Neural cell (in vitro differentiated cells): ENCODE results near the gene FHOD3. TPM values are rescaled to one million over a fixed set of nuclear protein-coding genes. Genes with fewer than 3 reads are reported as not detected.

Experiments
- H2AFZ ChIP-seq: fragments of 200-600, 300-800 bp; sonication (generic), shearing (Covaris generic); 2 replicates; pipeline ENCODE4 v1.6.0; 2014; ENCODE audit warnings: low read depth, mild to moderate bottlenecking, antibody characterized with exemption, low read length, moderate library complexity
- H3F3A ChIP-seq: fragments of 200-600 bp; shearing (Covaris generic); 2 replicates; pipeline ENCODE4 v1.6.1; 2016; ENCODE audit warnings: mild to moderate bottlenecking, moderate library complexity, mixed read lengths, antibody characterized with exemption, low read length; ENCODE audit not compliant: insufficient read depth, poor library complexity, severe bottlenecking
- H3K27ac ChIP-seq: fragments of 200-600, 300-800 bp; sonication (generic), shearing (Covaris generic); 2 replicates; pipeline ENCODE4 v1.5.1; 2014; ENCODE audit warnings: mild to moderate bottlenecking, low read length, moderate library complexity
- H3K27me3 ChIP-seq: fragments of 300-800, 200-600 bp; sonication (generic), shearing (Covaris generic); 2 replicates; pipeline ENCODE4 v1.6.0; 2014; ENCODE audit warnings: mild to moderate bottlenecking, low read depth, low read length, moderate library complexity; ENCODE audit not compliant: insufficient read depth
- H3K36me3 ChIP-seq: fragments of 300-800, 200-600 bp; sonication (generic), shearing (Covaris generic); 2 replicates; pipeline ENCODE4 v1.5.1; 2014; ENCODE audit warnings: mild to moderate bottlenecking, antibody characterized with exemption, low read length, moderate library complexity; ENCODE audit not compliant: insufficient read depth
- H3K4me2 ChIP-seq: fragments of 300-800, 200-600 bp; sonication (generic), shearing (Covaris generic); 2 replicates; pipeline ENCODE4 v1.6.0; 2014; ENCODE audit warnings: mild to moderate bottlenecking, low read length
- H3K4me3 ChIP-seq: fragments of 300-800, 200-600 bp; sonication (generic), shearing (Covaris generic); 2 replicates; pipeline ENCODE4 v1.5.1; 2014; ENCODE audit warnings: mild to moderate bottlenecking, low read length, moderate library complexity
- H3K79me2 ChIP-seq: fragments of 200-600 bp; shearing (Covaris generic); replicated peaks from 2 replicates; pipeline ENCODE4 v1.6.0; 2014; ENCODE audit warnings: mild to moderate bottlenecking, low read length, moderate library complexity; ENCODE audit not compliant: insufficient read depth
- H3K9ac ChIP-seq: fragments of 300-800, 200-600 bp; sonication (generic), shearing (Covaris generic); 2 replicates; pipeline ENCODE4 v1.6.1; 2016; ENCODE audit warnings: mild to moderate bottlenecking, low read length, mixed read lengths
- H3K9me2 ChIP-seq: fragments of 200-600 bp; shearing (Covaris generic); 2 replicates; pipeline ENCODE4 v1.6.1; 2016; ENCODE audit warnings: mild to moderate bottlenecking, low read length, mixed read lengths; ENCODE audit not compliant: insufficient read depth
- H3K9me3 ChIP-seq: fragments of 200-600, 300-800 bp; sonication (generic), shearing (Covaris generic); 2 replicates; pipeline ENCODE4 v1.6.1; 2016; ENCODE audit warnings: mild to moderate bottlenecking, mixed run types, low read length, moderate library complexity, mixed read lengths
- H4K20me1 ChIP-seq: fragments of 200-600 bp; shearing (Covaris generic); 2 replicates; pipeline ENCODE4 v1.6.1; 2016; ENCODE audit warnings: mild to moderate bottlenecking, mixed run types; ENCODE audit not compliant: insufficient read depth
- CTCF ChIP-seq: fragments of 450-650 bp; IDR thresholded peaks from 2 replicates; pipeline ENCODE4 v1.5.1; 2014; ENCODE audit warnings: antibody characterized with exemption, mild to moderate bottlenecking, moderate library complexity; ENCODE audit not compliant: poor library complexity, severe bottlenecking
- EP300 ChIP-seq: fragments of 450-650 bp; conservative IDR thresholded peaks from 2 replicates; pipeline ENCODE4 v1.6.1; 2014; ENCODE audit warnings: antibody characterized with exemption, mild to moderate bottlenecking, moderate library complexity; ENCODE audit not compliant: poor library complexity, severe bottlenecking
- EZH2 ChIP-seq: fragments of 200-600, 300-800 bp; shearing (Covaris generic), sonication (generic); IDR thresholded peaks from 2 replicates; pipeline ENCODE4 v1.6.1; 2014; ENCODE audit warnings: antibody characterized with exemption, low read length, borderline replicate concordance, mild to moderate bottlenecking; ENCODE audit not compliant: insufficient read depth, poor library complexity, severe bottlenecking
- MXI1 ChIP-seq: fragments of 450-650 bp; conservative IDR thresholded peaks from 2 replicates; pipeline ENCODE4 v1.6.1; 2014; ENCODE audit warnings: antibody characterized with exemption, mild to moderate bottlenecking; ENCODE audit not compliant: poor library complexity, severe bottlenecking
- POLR2AphosphoS5 ChIP-seq: IDR thresholded peaks from 2 replicates; pipeline ENCODE4 v1.6.1; 2012
- RAD21 ChIP-seq: fragments of 450-650 bp; conservative IDR thresholded peaks from 2 replicates; pipeline ENCODE4 v1.6.1; 2014; ENCODE audit warnings: antibody characterized with exemption, mild to moderate bottlenecking, moderate library complexity
- SMC3 ChIP-seq: fragments of 450-650 bp; conservative IDR thresholded peaks from 2 replicates; pipeline ENCODE4 v1.6.1; 2014; ENCODE audit warnings: antibody characterized with exemption, mild to moderate bottlenecking, moderate library complexity; ENCODE audit not compliant: poor library complexity
- TAF1 ChIP-seq: IDR thresholded peaks from 2 replicates; pipeline ENCODE4 v1.6.1; 2012; ENCODE audit warnings: low read depth
- polyA plus RNA-seq: library from polyadenylated mRNA; depleted of rRNA; stranded (reverse); fragments of >200 nt; gene quantifications from 2 replicates; pipeline ENCODE4 v1.2.3, GENCODE V29; 2014
- TF ChIP-seq, protein P1 (sequence below): IDR thresholded peaks from 2 replicates; pipeline ENCODE4 v1.6.1; 2012; ENCODE audit warnings: borderline replicate concordance

The FHOD3 gene
- polyA plus RNA-seq, 1 donor from 2014 or later = 19.4 TPM

- no peak overlapping the region for H3K4me2 ChIP-seq
- no peaks in the 10 kb centered on the region for H3K27me3 ChIP-seq
- no peaks in the 10 kb centered on the region for H3K36me3 ChIP-seq
- no peaks in the 10 kb centered on the region for H3F3A ChIP-seq
- H3K79me2 ChIP-seq = no peaks in the 10 kb centered on the region
- TF ChIP-seq, protein P1, sequence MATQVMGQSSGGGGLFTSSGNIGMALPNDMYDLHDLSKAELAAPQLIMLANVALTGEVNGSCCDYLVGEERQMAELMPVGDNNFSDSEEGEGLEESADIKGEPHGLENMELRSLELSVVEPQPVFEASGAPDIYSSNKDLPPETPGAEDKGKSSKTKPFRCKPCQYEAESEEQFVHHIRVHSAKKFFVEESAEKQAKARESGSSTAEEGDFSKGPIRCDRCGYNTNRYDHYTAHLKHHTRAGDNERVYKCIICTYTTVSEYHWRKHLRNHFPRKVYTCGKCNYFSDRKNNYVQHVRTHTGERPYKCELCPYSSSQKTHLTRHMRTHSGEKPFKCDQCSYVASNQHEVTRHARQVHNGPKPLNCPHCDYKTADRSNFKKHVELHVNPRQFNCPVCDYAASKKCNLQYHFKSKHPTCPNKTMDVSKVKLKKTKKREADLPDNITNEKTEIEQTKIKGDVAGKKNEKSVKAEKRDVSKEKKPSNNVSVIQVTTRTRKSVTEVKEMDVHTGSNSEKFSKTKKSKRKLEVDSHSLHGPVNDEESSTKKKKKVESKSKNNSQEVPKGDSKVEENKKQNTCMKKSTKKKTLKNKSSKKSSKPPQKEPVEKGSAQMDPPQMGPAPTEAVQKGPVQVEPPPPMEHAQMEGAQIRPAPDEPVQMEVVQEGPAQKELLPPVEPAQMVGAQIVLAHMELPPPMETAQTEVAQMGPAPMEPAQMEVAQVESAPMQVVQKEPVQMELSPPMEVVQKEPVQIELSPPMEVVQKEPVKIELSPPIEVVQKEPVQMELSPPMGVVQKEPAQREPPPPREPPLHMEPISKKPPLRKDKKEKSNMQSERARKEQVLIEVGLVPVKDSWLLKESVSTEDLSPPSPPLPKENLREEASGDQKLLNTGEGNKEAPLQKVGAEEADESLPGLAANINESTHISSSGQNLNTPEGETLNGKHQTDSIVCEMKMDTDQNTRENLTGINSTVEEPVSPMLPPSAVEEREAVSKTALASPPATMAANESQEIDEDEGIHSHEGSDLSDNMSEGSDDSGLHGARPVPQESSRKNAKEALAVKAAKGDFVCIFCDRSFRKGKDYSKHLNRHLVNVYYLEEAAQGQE = no peak
- TF ChIP-seq MXI1 (no peak), EZH2 (no peak), TAF1 (no peak), SMC3 (no peak), CTCF (no peak), EP300 (no peak), RAD21 (no peak), POLR2AphosphoS5 (no peak)
- H3K4me3 ChIP-seq = no peak overlapping the region
- H2AFZ ChIP-seq = no peak overlapping the region
- no peaks in the 10 kb centered on the region for H4K20me1 ChIP-seq
- no peak overlapping the region for H3K9ac ChIP-seq
- no peaks in the 10 kb centered on the region for H3K9me3 ChIP-seq
- no peak overlapping the region for H3K27ac ChIP-seq
- no peaks in the 10 kb centered on the region for H3K9me2 ChIP-seq
Observed at GRCh38 chr18:36525913-36526312, 228.4 kb downstream of the FHOD3 start.

DNA sequence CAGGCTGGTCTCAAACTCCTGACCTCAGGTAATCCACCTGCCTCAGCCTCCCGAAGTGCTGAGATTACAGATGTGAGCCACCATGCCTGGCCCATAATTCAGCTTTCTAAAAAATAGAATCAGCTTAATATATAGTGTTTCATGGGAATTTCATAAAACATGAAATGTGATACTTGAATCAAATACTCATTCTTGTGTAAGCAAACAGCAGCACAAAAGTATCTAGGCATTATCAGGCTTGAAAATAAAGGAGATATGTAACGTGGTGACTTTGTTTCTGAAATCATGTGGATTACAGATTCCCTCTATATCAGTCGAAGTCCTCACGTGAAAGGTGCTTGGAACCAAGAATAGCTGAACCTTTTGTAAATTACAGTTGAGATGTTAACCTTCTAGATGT lies 229.1 kb downstream of the FHOD3 start:
- Histone ChIP-seq H3F3A (no peaks in the 10 kb centered on the region), H3K27ac (no peak overlapping the region), H3K4me2 (no peak overlapping the region), H2AFZ (no peak overlapping the region), H3K79me2 (no peaks in the 10 kb centered on the region), H3K36me3 (no peaks in the 10 kb centered on the region), H3K9me3 (no peaks in the 10 kb centered on the region), H3K9ac (no peak overlapping the region), H3K4me3 (no peak overlapping the region), H3K27me3 (no peaks in the 10 kb centered on the region), H3K9me2 (no peaks in the 10 kb centered on the region), H4K20me1 (no peaks in the 10 kb centered on the region)
- TF ChIP-seq RAD21 = no peak

GRCh38 chr18:36527051-36527450 lies 229.5 kb downstream of the FHOD3 start:
- no peaks in the 10 kb centered on the region for H3K9me2 ChIP-seq
- H4K20me1 ChIP-seq = no peaks in the 10 kb centered on the region
- no peaks in the 10 kb centered on the region for H3K9me3 ChIP-seq
- no peak overlapping the region for H3K4me2 ChIP-seq
- no peak overlapping the region for H3K9ac ChIP-seq
- TF ChIP-seq EZH2 (no peak), POLR2AphosphoS5 (no peak), EP300 (no peak), TAF1 (no peak), CTCF (no peak), RAD21 (no peak), SMC3 (no peak), MXI1 (no peak)
- TF ChIP-seq, protein P1 = no peak
- H3K79me2 ChIP-seq = no peaks in the 10 kb centered on the region
- H3K27ac ChIP-seq = no peak overlapping the region
- no peaks in the 10 kb centered on the region for H3F3A ChIP-seq
- H2AFZ ChIP-seq = no peak overlapping the region
- H3K4me3 ChIP-seq = no peak overlapping the region
- H3K36me3 ChIP-seq = no peaks in the 10 kb centered on the region
- no peaks in the 10 kb centered on the region for H3K27me3 ChIP-seq
